Body of pancreas (tissue), 4 donors: ENCODE measurements around the gene TMTC4. TPM values are rescaled to one million over a fixed set of nuclear protein-coding genes. Genes with fewer than 3 reads are reported as not detected.

Experiments
- ATAC-seq: fragments of 150-250 bp; one replicate; pipeline ENCODE4 v1.9.1; 2016
- DNase-seq, 4 donors: peaks; one replicate each; pipeline ENCODE4 v3.0.0-alpha.2; 2019
- H3K27ac ChIP-seq, 4 donors: fragments of 200-600 bp; sonication (generic); 1 replicate in 3 of 4; 2 replicates in 1 of 4; pipeline versions ENCODE4 v1.5.1 to v1.6.1; 2016 to 2019; ENCODE audit warnings: mild to moderate bottlenecking in 1 of 4, mixed read lengths in 1 of 4, moderate library complexity in 1 of 4
- H3K27me3 ChIP-seq, 2 donors: fragments of 200-600 bp; sonication (generic); one replicate each; pipeline ENCODE4 v1.6.0; 2016; ENCODE audit warnings: mild to moderate bottlenecking in 1 of 2
- H3K36me3 ChIP-seq, 2 donors: fragments of 200-600 bp; sonication (generic); replicated peaks in 1 of 2; 2 replicates each; pipeline ENCODE4 v1.5.1; 2016; ENCODE audit warnings: low read depth in 2 of 2; ENCODE audit not compliant: insufficient read depth in 1 of 2
- H3K4me1 ChIP-seq: fragments of 200-600 bp; sonication (generic); one replicate; pipeline ENCODE4 v1.6.0; 2016
- H3K4me3 ChIP-seq, 2 donors: fragments of 200-600 bp; sonication (generic); 1 replicate in 1 of 2; 2 replicates in 1 of 2; pipeline ENCODE4 v1.5.1; 2016 to 2019
- H3K9me3 ChIP-seq, 3 donors: fragments of 200-600 bp; sonication (generic); 1 replicate in 2 of 3; 2 replicates in 1 of 3; pipeline ENCODE4 v1.5.1; 2016
- POLR2A ChIP-seq, 3 donors: fragments of 450-650 bp; IDR thresholded peaks; one replicate each; pipeline ENCODE4 v1.6.1; 2016; ENCODE audit warnings: antibody characterized with exemption in 3 of 3, mild to moderate bottlenecking in 2 of 3
- WGBS, 2 donors: methylation state at CpG; one replicate each; pipeline ENCODE4 v1.1.5; 2017; 5-methylcytosine and 5-hydroxymethylcytosine counted together
- intact Hi-C: fragments of 100-400 bp; cut with DNase I; formaldehyde crosslinking; loops from one replicate; pipeline ENCODE4 v1.15.1; 2023
- total RNA-seq, 2 donors: library from RNA; depleted of rRNA; stranded (reverse); fragments of >200 nt; gene quantifications; one replicate each; pipeline ENCODE4 v1.1.0, GENCODE V29; 2016
- TF ChIP-seq, protein P1 (sequence below), 7 experiments: fragments of 450-650 bp in 4 of 7; fragments of 200-600 bp in 3 of 7; sonication (generic) in 3 of 7; IDR thresholded peaks; one replicate each; pipeline ENCODE4 v1.5.1; 2016 to 2019; ENCODE audit warnings: antibody characterized with exemption in 7 of 7

Gene TMTC4
- total RNA-seq, 2 donors from 2014 or later: 18.5 to 27.5 TPM

DNA sequence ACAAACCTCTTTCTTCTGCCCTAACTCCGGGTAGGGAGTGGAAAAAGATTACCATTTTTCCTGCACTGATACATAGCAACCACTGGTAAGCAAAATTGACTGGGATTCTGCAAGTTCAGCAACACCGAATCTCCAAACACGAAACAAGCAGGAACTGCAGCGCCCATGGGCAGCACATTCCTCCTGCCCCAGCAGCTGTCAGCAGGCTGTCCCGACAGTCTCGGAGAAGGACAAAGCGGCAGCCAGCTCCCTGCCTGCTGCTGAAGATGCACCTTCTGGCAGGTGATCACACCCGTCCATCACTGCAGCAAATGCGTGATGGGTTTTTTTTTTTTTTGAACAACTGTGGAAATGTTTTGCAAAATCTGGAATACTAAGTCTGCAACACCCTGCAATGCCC, 6.7 kb downstream of the TMTC4 start:
- Histone ChIP-seq H3K36me3 (peaks cover 0 to 15% of the 10 kb centered on the region in 2 donors), H3K9me3 (no peaks in the 10 kb centered on the region), H3K27ac (no peak overlapping the region), H3K27me3 (no peaks in the 10 kb centered on the region), H3K4me3 (no peak overlapping the region), H3K4me1 (peaks cover 17% of the 10 kb centered on the region)
- 86 to 93% methylated on average over 9 of the region's 9 CpGs for WGBS, 2 donors
- no peak for TF ChIP-seq POLR2A (IDR thresholded peaks at IDR 0.05)
- no peak for ATAC-seq
- intact Hi-C loops: no loop called here
- DNase-seq: no peak

DNA sequence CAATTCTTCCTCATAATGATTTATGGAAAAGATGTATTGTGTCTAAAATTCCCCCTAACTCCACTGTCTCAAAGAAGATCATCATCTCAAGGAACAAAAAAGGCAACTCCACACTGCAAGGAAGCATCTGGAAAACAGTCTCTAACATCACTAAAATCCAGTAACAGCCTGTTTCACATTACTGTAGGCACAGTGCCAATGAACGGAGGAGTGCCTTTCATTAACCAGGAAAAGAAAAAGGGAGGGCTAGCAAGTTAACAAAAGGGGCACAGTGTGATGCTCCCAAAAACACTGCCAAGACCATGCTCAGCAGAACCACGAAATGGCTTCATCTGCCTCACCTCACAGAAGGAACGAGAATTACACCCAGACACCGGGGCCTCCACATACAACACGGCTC, 8.5 kb downstream of the TMTC4 start:
- no peak for ATAC-seq
- H3K27me3 ChIP-seq: no peaks in the 10 kb centered on the region
- no peak overlapping the region for H3K4me3 ChIP-seq
- WGBS, 2 donors: 78 to 86% methylated on average over 5 of the region's 5 CpGs
- H3K4me1 ChIP-seq: no peaks in the 10 kb centered on the region
- no peak for TF ChIP-seq POLR2A (IDR thresholded peaks at IDR 0.05)
- TF ChIP-seq, protein P1, sequence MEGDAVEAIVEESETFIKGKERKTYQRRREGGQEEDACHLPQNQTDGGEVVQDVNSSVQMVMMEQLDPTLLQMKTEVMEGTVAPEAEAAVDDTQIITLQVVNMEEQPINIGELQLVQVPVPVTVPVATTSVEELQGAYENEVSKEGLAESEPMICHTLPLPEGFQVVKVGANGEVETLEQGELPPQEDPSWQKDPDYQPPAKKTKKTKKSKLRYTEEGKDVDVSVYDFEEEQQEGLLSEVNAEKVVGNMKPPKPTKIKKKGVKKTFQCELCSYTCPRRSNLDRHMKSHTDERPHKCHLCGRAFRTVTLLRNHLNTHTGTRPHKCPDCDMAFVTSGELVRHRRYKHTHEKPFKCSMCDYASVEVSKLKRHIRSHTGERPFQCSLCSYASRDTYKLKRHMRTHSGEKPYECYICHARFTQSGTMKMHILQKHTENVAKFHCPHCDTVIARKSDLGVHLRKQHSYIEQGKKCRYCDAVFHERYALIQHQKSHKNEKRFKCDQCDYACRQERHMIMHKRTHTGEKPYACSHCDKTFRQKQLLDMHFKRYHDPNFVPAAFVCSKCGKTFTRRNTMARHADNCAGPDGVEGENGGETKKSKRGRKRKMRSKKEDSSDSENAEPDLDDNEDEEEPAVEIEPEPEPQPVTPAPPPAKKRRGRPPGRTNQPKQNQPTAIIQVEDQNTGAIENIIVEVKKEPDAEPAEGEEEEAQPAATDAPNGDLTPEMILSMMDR (IDR thresholded peaks at IDR 0.05): no peak
- intact Hi-C loops: no loop called here
- no peak for DNase-seq
- H3K9me3 ChIP-seq: no peaks in the 10 kb centered on the region
- H3K27ac ChIP-seq: no peak overlapping the region
- peaks cover 0 to 20% of the 10 kb centered on the region in 2 donors for H3K36me3 ChIP-seq

DNA sequence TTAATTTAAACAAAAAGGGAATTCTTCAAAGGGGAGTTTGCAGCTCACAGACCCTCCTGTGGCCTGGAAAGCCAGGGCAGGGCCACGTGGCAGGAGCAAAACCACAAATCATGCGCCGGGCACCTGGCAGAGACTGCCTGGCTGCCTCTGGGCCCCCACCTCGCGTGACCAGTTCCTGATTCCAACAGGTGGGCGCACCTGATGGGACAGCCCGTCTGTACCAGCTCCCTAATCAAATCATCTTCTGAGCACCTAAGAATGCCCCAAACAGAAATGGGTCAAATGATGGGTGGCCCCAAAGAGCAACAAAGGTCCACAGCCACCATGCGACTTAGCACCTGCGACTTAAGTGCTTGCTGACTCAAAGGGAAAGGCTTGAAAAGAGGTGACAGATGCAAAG, 9.2 kb downstream of the TMTC4 start:
- Histone ChIP-seq H3K4me1 (no peaks in the 10 kb centered on the region), H3K36me3 (peaks cover 0 to 20% of the 10 kb centered on the region in 2 donors), H3K9me3 (no peaks in the 10 kb centered on the region), H3K4me3 (no peak overlapping the region), H3K27me3 (no peaks in the 10 kb centered on the region), H3K27ac (no peak overlapping the region)
- no peak for TF ChIP-seq POLR2A (IDR thresholded peaks at IDR 0.05)
- TF ChIP-seq, protein P1 (IDR thresholded peaks at IDR 0.05): no peak
- DNase-seq: no peak
- no peak for ATAC-seq
- 84 to 85% methylated on average over 9 of the region's 9 CpGs for WGBS, 2 donors
- intact Hi-C loops: no loop called here

DNA sequence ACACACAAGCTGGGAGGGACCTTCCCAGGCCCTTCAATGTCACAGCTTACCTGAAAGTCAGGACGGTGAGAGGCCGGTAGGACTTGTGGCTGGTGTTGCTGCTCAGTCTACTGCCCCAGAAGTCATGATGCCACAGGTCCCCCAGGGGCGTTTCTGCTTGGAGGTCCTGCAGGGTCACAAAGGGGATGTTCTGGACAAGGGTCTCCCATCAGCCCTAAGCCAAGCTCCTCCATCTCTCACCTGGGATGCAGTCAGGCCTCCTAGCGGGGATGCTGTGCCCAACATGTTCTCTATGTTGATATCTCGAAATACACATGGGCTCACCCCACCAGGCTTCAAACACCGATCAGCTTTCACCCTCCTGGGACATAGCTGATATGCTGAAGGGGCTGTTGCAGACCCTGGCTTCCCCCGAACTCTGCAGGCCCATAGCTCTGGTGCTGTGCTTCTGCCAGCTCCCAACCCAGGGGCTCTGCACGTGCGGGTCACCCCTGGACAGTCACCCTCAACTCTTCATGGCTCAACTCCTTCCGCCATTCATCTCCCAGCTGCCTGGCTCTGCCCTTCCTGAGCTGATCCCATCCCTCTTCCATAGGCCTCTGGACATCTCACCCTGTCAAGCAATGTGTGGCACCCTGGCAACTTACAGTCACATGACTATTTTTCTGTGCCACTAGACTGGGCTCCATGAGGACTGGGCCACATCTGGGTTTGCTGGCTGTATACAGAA, 10.3 kb downstream of the TMTC4 start:
- Histone ChIP-seq H3K9me3 (no peaks in the 10 kb centered on the region), H3K4me3 (no peak overlapping the region), H3K36me3 (peaks cover 0 to 20% of the 10 kb centered on the region in 2 donors), H3K4me1 (no peaks in the 10 kb centered on the region), H3K27ac (no peak overlapping the region), H3K27me3 (no peaks in the 10 kb centered on the region)
- DNase-seq (no peak), ATAC-seq (no peak)
- 93% methylated on average over 9 of the region's 10 CpGs for WGBS, 2 donors
- intact Hi-C loops: no loop called here
- no peak for TF ChIP-seq POLR2A (IDR thresholded peaks at IDR 0.05)
- TF ChIP-seq, protein P1 (IDR thresholded peaks at IDR 0.05): no peak

DNA sequence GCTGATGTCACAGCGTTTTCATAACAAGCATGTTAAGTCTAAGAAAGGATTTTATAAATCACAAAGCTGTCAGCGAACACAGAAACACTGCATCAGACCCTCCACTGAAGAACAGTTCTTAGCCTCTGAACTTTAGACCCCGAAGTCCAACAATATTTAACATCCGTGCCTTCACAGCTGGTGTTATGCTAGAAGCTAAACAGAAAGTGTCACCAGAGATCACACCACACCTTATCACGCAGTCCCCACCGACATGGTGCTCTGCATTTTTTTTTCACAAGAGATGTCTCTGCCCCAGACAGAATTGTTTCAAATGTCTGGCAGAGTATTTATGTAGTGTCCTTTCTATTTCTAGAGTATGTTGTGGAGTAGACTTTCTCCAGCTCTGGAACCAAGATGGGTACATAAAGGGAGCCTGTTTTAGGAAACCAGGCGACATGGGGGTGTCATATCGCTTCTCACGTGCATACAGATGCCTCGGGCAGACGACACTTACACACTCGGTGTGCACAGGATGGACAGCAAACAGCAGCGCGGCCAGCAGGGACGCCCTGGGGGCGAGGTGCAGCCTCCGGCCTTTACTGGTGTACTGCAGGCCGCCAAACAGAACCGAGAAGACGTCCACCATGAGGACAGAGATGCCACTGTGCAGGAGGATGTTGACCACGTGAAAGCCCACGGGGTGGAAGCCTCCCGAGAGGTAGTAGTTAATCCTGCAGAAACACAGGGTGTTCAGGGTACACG, 12.0 kb downstream of the TMTC4 start:
- intact Hi-C loops: no loop called here
- no peak for ATAC-seq
- WGBS, 2 donors: 84 to 88% methylated on average over 24 of the region's 24 CpGs
- H3K4me3 ChIP-seq: no peak overlapping the region
- H3K27me3 ChIP-seq: no peaks in the 10 kb centered on the region
- H3K9me3 ChIP-seq: no peaks in the 10 kb centered on the region
- TF ChIP-seq, protein P1 (IDR thresholded peaks at IDR 0.05): no peak
- no peak for TF ChIP-seq POLR2A (IDR thresholded peaks at IDR 0.05)
- no peak for DNase-seq
- no peaks in the 10 kb centered on the region for H3K4me1 ChIP-seq
- peaks cover 0 to 17% of the 10 kb centered on the region in 2 donors for H3K36me3 ChIP-seq
- no peak overlapping the region for H3K27ac ChIP-seq
